ENCODE measurements around the gene DHFR. TPM values are rescaled to one million over a fixed set of nuclear protein-coding genes. Genes with fewer than 3 reads are reported as not detected.

Gene DHFR
- total RNA-seq, 1 experiment from 2014 or later = 58.7 TPM

GRCh38 chr5:80629281-80629680, 25.5 kb downstream of the DHFR start:
- RAD21 ChIA-PET (ENCODE audit: low non-redundant PET in 1 of 2, low total read pairs in 2 of 2, uncharacterized antibody in 2 of 2, unreplicated experiment in 2 of 2) = no interaction called here
- intact Hi-C loops (cut with micrococcal nuclease) = no loop called here

More at GRCh38 chr5:80629281-80629680, 25.5 kb downstream of the DHFR start:
- H2AFZ ChIP-seq (ENCODE audit: low read depth, low read length, poor library complexity, severe bottlenecking) = no peak overlapping the region
- H3K27ac ChIP-seq (ENCODE audit: low read depth, low read length) = no peak overlapping the region
- DNase-seq (ENCODE audit: low read depth, low spot score) (no peak), ATAC-seq (no peak)
- H3K9ac ChIP-seq (ENCODE audit: low read length) = no peak overlapping the region
- no peaks in the 10 kb centered on the region for H3K9me2 ChIP-seq (ENCODE audit: insufficient read depth)
- no TSS peak for BruUV-seq (replicated peaks)
- H3K36me3 ChIP-seq (ENCODE audit: control insufficient read depth in 1 of 2, insufficient read depth in 2 of 2, low read length in 2 of 2) = peaks cover 6 to 7% of the 10 kb centered on the region in 2 experiments; a peak in 3 of 4 replicates
- H3K4me1 ChIP-seq (ENCODE audit: control insufficient read depth in 1 of 2, insufficient read depth in 2 of 2, low read length in 2 of 2) = no peaks in the 10 kb centered on the region
- H3K4me3 ChIP-seq (replicated peaks in 1 of 2; ENCODE audit: low read depth in 1 of 2, low read length in 2 of 2) = no peak overlapping the region
- no peak for TF ChIP-seq REST (IDR thresholded peaks at IDR 0.05; ENCODE audit: low read depth)
- TF ChIP-seq MAX (IDR thresholded peaks at IDR 0.05) = no peak
- POLR2A ChIA-PET = no interaction called here
- no peaks in the 10 kb centered on the region for H3K27me3 ChIP-seq (ENCODE audit: insufficient read depth, low read length)
- H3K79me2 ChIP-seq (ENCODE audit: insufficient read depth, low read length) = no peaks in the 10 kb centered on the region
- H3K4me2 ChIP-seq (ENCODE audit: low read length) = no peak overlapping the region
- H3K9me3 ChIP-seq (ENCODE audit: control insufficient read depth in 1 of 2, insufficient read depth in 1 of 2, low read depth in 1 of 2, low read length in 2 of 2) = no peaks in the 10 kb centered on the region
- CTCF ChIA-PET = no interaction called here
- no peaks in the 10 kb centered on the region for H4K20me1 ChIP-seq (ENCODE audit: insufficient read depth)

Measured in HCT116 (cell line).